HEK293T (cell line): ENCODE results near the gene FHIP1B.

Source experiments
- ARNT ChIP-seq: fragments of 450-650 bp; IDR thresholded peaks from 2 replicates; pipeline ENCODE4 v1.6.1; 2017; ENCODE audit warnings: mild to moderate bottlenecking
- BHLHE40 ChIP-seq: fragments of 450-650 bp; IDR thresholded peaks from 2 replicates; pipeline ENCODE4 v1.6.1; 2016; ENCODE audit warnings: mild to moderate bottlenecking, moderate library complexity, borderline replicate concordance
- FOXA1 ChIP-seq: fragments of 450-650 bp; IDR thresholded peaks from 2 replicates; pipeline ENCODE4 v1.6.1; 2016; ENCODE audit warnings: mild to moderate bottlenecking
- FOXM1 ChIP-seq: fragments of 450-650 bp; IDR thresholded peaks from 2 replicates; pipeline ENCODE4 v1.6.1; 2017; ENCODE audit warnings: mild to moderate bottlenecking, borderline replicate concordance
- HDGF ChIP-seq: fragments of 450-650 bp; IDR thresholded peaks from 2 replicates; pipeline ENCODE4 v1.6.1; 2017; ENCODE audit warnings: antibody characterized with exemption, borderline replicate concordance
- LEF1 ChIP-seq: fragments of 450-650 bp; IDR thresholded peaks from 2 replicates; pipeline ENCODE4 v1.6.1; 2017; ENCODE audit warnings: mild to moderate bottlenecking, borderline replicate concordance
- SP1 ChIP-seq: fragments of 450-650 bp; IDR thresholded peaks from 2 replicates; pipeline ENCODE4 v1.6.1; 2017
- TF ChIP-seq, protein P1 (sequence below): fragments of 450-650 bp; IDR thresholded peaks from 2 replicates; pipeline ENCODE4 v1.6.1; 2016

DNA sequence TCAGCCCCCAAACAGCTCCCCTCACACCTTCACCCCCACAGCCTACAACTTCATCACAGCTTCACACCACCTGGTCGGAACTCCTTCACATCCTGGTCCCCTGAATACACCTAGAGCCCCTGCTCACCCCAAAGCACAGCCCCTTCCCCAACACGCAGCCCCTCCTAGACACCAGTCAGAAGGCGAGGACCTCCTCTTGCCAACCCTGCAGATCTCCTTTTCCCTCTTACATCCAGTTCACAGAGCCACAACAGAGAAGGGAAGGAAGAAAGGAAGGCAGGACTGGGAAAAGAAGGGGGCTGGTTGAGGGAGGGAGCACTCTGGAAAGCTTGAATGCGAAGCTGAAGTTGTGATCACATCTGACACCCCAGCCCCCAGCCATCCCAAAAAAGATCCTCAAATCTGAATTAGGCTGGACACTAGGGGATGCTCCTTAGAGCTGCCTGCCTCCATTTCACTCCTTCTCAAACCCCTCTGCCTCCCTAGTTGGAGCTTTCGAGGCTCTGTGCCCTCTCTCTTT lies 25.8 kb upstream of the FHIP1B start:
- no peak for TF ChIP-seq BHLHE40
- no peak for TF ChIP-seq LEF1
- no peak for TF ChIP-seq FOXM1
- no peak for TF ChIP-seq FOXA1
- no peak for TF ChIP-seq HDGF
- no peak for TF ChIP-seq SP1
- TF ChIP-seq ARNT: no peak
- TF ChIP-seq, protein P1, sequence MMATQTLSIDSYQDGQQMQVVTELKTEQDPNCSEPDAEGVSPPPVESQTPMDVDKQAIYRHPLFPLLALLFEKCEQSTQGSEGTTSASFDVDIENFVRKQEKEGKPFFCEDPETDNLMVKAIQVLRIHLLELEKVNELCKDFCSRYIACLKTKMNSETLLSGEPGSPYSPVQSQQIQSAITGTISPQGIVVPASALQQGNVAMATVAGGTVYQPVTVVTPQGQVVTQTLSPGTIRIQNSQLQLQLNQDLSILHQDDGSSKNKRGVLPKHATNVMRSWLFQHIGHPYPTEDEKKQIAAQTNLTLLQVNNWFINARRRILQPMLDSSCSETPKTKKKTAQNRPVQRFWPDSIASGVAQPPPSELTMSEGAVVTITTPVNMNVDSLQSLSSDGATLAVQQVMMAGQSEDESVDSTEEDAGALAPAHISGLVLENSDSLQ: no peak
